GM12878 (cell line): ENCODE data around the gene HORMAD2. TPM values are rescaled to one million over a fixed set of nuclear protein-coding genes. Genes with fewer than 3 reads are reported as not detected.

Experiments
- ATAC-seq: fragments of 200-7000 bp; cut with Tn5 transposase; 3 replicates; pipeline ENCODE4 v1.9.1; 2020; ENCODE audit warnings: mild to moderate bottlenecking, moderate library complexity
- BruUV-seq: library from RNA; stranded (reverse); fragments of 400-500 nt; replicated peaks from 2 replicates; lab custom pipeline; 2021; lab: Mats Ljungman, UMichigan
- CTCF ChIA-PET: fragments of 300-600 bp; sonication (Branson Sonifier 250); formaldehyde crosslinking; extraction: SDS; loops from one replicate; lab custom pipeline; 2021; ENCODE audit warnings: inconsistent platforms; lab: Yijun Ruan, JAX
- POLR2A ChIA-PET: fragments of 350-600 bp; formaldehyde crosslinking; extraction: SDS; loops from one replicate; lab custom pipeline; 2021; ENCODE audit warnings: inconsistent platforms; lab: Charles Lee
- RAD21 ChIA-PET: fragments of 300-600 bp; sonication (Branson Sonifier 250); formaldehyde crosslinking; loops from one replicate; lab custom pipeline; 2023; ENCODE audit warnings: antibody characterized with exemption; ENCODE audit not compliant: unreplicated experiment; lab: Charles Lee
- SMC1A ChIA-PET: fragments of 300-600 bp; sonication (Branson Sonifier 250); formaldehyde crosslinking; loops from one replicate; lab custom pipeline; 2023; ENCODE audit not compliant: unreplicated experiment, uncharacterized antibody; lab: Charles Lee
- DNase-seq: peaks from one replicate; pipeline ENCODE4 v3.0.0-alpha.2; 2011; ENCODE audit warnings: low read depth, low spot score
- FAIRE-seq: peaks from 3 replicates; lab custom pipeline; 2011; peaks lifted over from hg19 to GRCh38; lab: Jason Lieb, UNC
- H2AFZ ChIP-seq: 2 replicates; pipeline ENCODE4 v1.6.0; 2011; ENCODE audit warnings: low read depth, low read length, control low read depth; ENCODE audit not compliant: control insufficient read depth
- H3K27ac ChIP-seq: 2 replicates; pipeline ENCODE4 v1.5.1; 2011; ENCODE audit warnings: control low read depth; ENCODE audit not compliant: control insufficient read depth, insufficient read depth
- H3K27me3 ChIP-seq, 2 experiments: replicated peaks in 1 of 2; 2 replicates each; pipeline versions ENCODE4 v1.6.0 to v1.6.1; 2011; ENCODE audit warnings: low read length in 1 of 2; ENCODE audit not compliant: control insufficient read depth in 2 of 2, insufficient read depth in 2 of 2
- H3K36me3 ChIP-seq, 2 experiments: 2 replicates each; pipeline ENCODE4 v1.5.1; 2011; ENCODE audit warnings: low read length in 1 of 2; ENCODE audit not compliant: control insufficient read depth in 2 of 2, insufficient read depth in 2 of 2
- H3K4me1 ChIP-seq: 2 replicates; pipeline ENCODE4 v1.6.1; 2011; ENCODE audit warnings: mild to moderate bottlenecking, low read length, moderate library complexity, mixed read lengths; ENCODE audit not compliant: control insufficient read depth, insufficient read depth
- H3K4me2 ChIP-seq: 2 replicates; pipeline ENCODE4 v1.6.0; 2011; ENCODE audit warnings: control low read depth; ENCODE audit not compliant: control insufficient read depth, insufficient read depth
- H3K4me3 ChIP-seq: fragments of 200-600 bp; sonication (generic); 2 replicates; pipeline ENCODE4 v1.5.1; 2016
- H3K79me2 ChIP-seq: 2 replicates; pipeline ENCODE4 v1.6.0; 2011; ENCODE audit warnings: low read length; ENCODE audit not compliant: control insufficient read depth, insufficient read depth
- H3K9ac ChIP-seq: 2 replicates; pipeline ENCODE4 v1.8.0; 2011; ENCODE audit warnings: low read length, control low read depth, mixed read lengths; ENCODE audit not compliant: control insufficient read depth, insufficient read depth
- H3K9me3 ChIP-seq: replicated peaks from 3 replicates; pipeline ENCODE4 v1.5.1; 2011; ENCODE audit warnings: mild to moderate bottlenecking, low read length; ENCODE audit not compliant: control insufficient read depth, insufficient read depth
- H4K20me1 ChIP-seq: 2 replicates; pipeline ENCODE4 v1.6.0; 2011; ENCODE audit not compliant: control insufficient read depth, insufficient read depth
- ASH2L ChIP-seq: fragments of 300-600, 200-600 bp; sonication (generic); IDR thresholded peaks from 2 replicates; pipeline ENCODE4 v1.6.1; 2017; ENCODE audit warnings: low read depth, mild to moderate bottlenecking, borderline replicate concordance
- CREB1 ChIP-seq: IDR thresholded peaks from 2 replicates; pipeline ENCODE4 v1.6.1; 2012; ENCODE audit warnings: low read depth, mild to moderate bottlenecking, inconsistent platforms
- ELK1 ChIP-seq: IDR thresholded peaks from 2 replicates; pipeline ENCODE4 v1.6.1; 2012; ENCODE audit warnings: low read depth, low read length, improper control_type of control experiment
- FOS ChIP-seq: IDR thresholded peaks from 3 replicates; pipeline ENCODE4 v1.6.1; 2011; ENCODE audit warnings: borderline replicate concordance; ENCODE audit not compliant: insufficient read length; ENCODE audit errors: extremely low read depth
- HCFC1 ChIP-seq: fragments of 150-350 bp; IDR thresholded peaks from 2 replicates; pipeline ENCODE4 v1.6.1; 2014; ENCODE audit warnings: low read length
- MEF2B ChIP-seq: fragments of 450-650 bp; IDR thresholded peaks from 2 replicates; pipeline ENCODE4 v1.6.1; 2018; ENCODE audit warnings: mild to moderate bottlenecking, moderate library complexity; ENCODE audit not compliant: partially characterized antibody, poor library complexity, severe bottlenecking
- RCOR1 ChIP-seq: conservative IDR thresholded peaks from 2 replicates; pipeline ENCODE4 v1.6.1; 2012; ENCODE audit warnings: low read depth, low read length, improper control_type of control experiment
- STAT1 ChIP-seq: fragments of 450-650 bp; conservative IDR thresholded peaks from 2 replicates; pipeline ENCODE4 v1.6.1; 2014; ENCODE audit warnings: antibody characterized with exemption, mild to moderate bottlenecking
- WGBS: methylation state at CpG from one replicate; pipeline ENCODE4 v1.1.6; 2016; ENCODE audit warnings: low lambda C conversion rate; ENCODE audit not compliant: insufficient replicate concordance, insufficient coverage; ENCODE audit errors: missing lambda C conversion rate; 5-methylcytosine and 5-hydroxymethylcytosine counted together
- in situ Hi-C: fragments of 300-500 bp; cut with MboI; formaldehyde crosslinking; loops from 9 replicates; pipeline ENCODE4 v1.14.3; 2018; ENCODE audit warnings: mixed read lengths
- intact Hi-C: fragments of 100-400 bp; cut with micrococcal nuclease; formaldehyde crosslinking; loops from one replicate; pipeline ENCODE4 v1.14.2; 2022; ENCODE audit not compliant: unreplicated experiment
- polyA plus RNA-seq, 11 experiments: library from polyadenylated mRNA; depleted of rRNA in 4 of 11; unstranded in 6 of 11; stranded (reverse) in 5 of 11; fragments of >200 nt; fragmentation: Nextera tagmentation in 4 of 11; fragmentation: Illumina TruSeq in 1 of 11; extraction: Ambion mirVana in 4 of 11; extraction: Trizol in 1 of 11; gene quantifications; 1 replicate in 1 of 11; 2 replicates in 10 of 11; pipeline versions ENCODE4 v1.2.1 to v1.2.3, GENCODE V29; 2011 to 2016; ENCODE audit warnings: inconsistent platforms in 2 of 11, missing spikeins in 2 of 11, low read depth in 1 of 11
- total RNA-seq, 4 experiments: library from RNA; depleted of rRNA in 3 of 4; stranded (reverse); fragments of >200 nt in 3 of 4; fragmentation: Illumina TruSeq in 1 of 4; extraction: Trizol in 1 of 4; gene quantifications; 2 replicates each; pipeline versions ENCODE4 v1.2.1 to v1.2.3, GENCODE V29; 2013 to 2021

HORMAD2 gene
- total and polyA plus RNA-seq, 10 of the 15 experiments (the other 5 are each of a cell fraction or from before 2014, with no cell fraction given) = 0.07 to 0.13 TPM; not detected in 8

DNA sequence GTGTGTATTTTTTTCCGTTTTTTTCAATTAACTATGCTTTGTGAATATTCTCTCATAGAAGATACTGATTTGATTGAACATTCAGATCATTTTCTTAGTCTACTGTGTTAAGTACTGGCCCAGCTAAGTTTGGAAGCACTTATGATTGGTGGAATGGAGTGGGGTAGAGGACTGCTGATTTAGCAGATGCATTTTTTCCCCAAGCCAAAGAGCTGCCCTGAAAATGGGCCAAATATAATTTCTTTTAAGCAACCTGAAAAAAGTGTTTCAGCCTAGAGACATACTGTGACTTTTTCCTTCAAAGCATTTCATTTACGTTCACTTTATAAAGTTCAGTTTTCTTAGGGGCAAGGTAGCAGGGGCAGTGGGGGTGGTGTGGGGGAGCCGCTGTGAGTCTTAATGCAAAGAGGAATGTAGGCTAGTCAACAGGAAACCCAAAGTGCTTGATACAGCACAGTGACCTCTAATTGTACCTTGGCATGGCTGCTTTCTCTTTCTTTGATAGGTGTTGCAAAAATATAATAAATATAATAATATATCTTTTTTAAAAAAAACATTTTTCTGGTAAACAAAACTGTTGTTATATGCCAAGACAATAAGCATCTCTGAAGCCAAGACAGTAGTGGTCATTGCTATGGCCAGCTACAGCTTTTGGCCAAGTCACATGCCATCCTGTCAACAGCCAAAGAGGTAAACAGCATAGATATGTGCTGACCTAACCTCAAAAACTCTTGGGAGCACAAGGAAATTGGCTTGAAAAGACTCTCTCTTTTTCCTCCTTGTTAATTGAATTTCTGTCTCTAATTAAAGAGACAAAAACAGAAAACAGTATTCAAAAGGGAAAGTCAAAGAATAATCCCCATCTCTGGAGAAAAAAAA is 107.5 kb downstream of the HORMAD2 start (continued):
- TF ChIP-seq MEF2B = no peak
- no peak for TF ChIP-seq FOS
- TF ChIP-seq ELK1 = no peak
- no peak for TF ChIP-seq RCOR1
- TF ChIP-seq, all 136 proteins: peak for 0

- H2AFZ ChIP-seq = no peak overlapping the region
- DNase-seq = no peak
- H3K4me1 ChIP-seq = peaks cover 3% of the 10 kb centered on the region; the same call in 1 of the 2 replicates
- H3K27ac ChIP-seq = no peak overlapping the region
- no peaks in the 10 kb centered on the region for H4K20me1 ChIP-seq
- no peaks in the 10 kb centered on the region for H3K79me2 ChIP-seq
- no peak for FAIRE-seq
- no peak for TF ChIP-seq HCFC1
- TF ChIP-seq ASH2L = no peak
- no peak for TF ChIP-seq CREB1
- no peak for TF ChIP-seq STAT1
- TF ChIP-seq, all 136 proteins: peak for 0
- ChIA-PET POLR2A (interaction anchor here (0.7 to 1.7 kb wide), 2 partner anchors 10 to 19 kb away, joined by 5 to 6 read pairs; no protein-coding TSS in a partner anchor), CTCF (interaction anchor here (1.2 kb wide), 1 partner anchor 11 kb away, joined by 3 read pairs; no protein-coding TSS in a partner anchor), RAD21 (interaction anchor here (1.3 kb wide), 1 partner anchor 9 kb away, joined by 3 read pairs; no protein-coding TSS in a partner anchor), SMC1A (interaction anchor here (0.8 to 1.8 kb wide), 2 partner anchors 10 to 60 kb away, joined by 3 read pairs; no protein-coding TSS in a partner anchor)
- intact Hi-C loops (no loop called here), in situ Hi-C loops (no loop called here)
- no peak overlapping the region for H3K4me2 ChIP-seq
- H3K9ac ChIP-seq = no peak overlapping the region
- H3K27me3 ChIP-seq = no peaks in the 10 kb centered on the region
- 40% methylated on average over 2 of the region's 2 CpGs for WGBS
- H3K36me3 ChIP-seq = no peaks in the 10 kb centered on the region
- BruUV-seq = no TSS peak
- H3K9me3 ChIP-seq = no peaks in the 10 kb centered on the region
- no peak overlapping the region for H3K4me3 ChIP-seq
- no peak for ATAC-seq
Measured at GRCh38 chr22:30188911-30189310, 108.6 kb downstream of the HORMAD2 start.
